Measurements from ENCODE around the gene IL15. TPM values are rescaled to one million over a fixed set of nuclear protein-coding genes. Genes with fewer than 3 reads are reported as not detected.

Gene IL15
- total RNA-seq, 1 experiment from 2014 or later = 2.6 TPM

DNA sequence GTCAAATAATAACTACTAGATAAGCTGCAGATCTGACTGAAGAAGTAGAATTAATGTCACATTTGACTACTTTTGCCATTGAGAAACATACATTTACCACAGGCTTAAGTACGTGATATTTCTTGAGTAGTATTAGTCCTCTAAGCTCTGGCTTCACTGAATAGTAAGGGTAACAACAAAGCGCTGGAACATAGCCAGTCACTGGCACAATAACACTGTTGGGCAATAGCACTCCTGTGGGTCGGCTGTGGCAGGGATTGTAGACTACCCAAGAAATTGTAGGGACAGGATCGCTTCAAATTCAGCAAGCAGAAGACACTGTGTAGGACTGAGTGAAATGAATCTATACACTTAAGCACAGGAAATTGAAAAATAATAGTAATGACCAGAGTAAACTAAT is 27.1 kb upstream of the IL15 start:
- no peaks in the 10 kb centered on the region for H3K27me3 Mint-ChIP-seq (ENCODE audit: low read depth)
- no peak overlapping the region for H3K4me3 Mint-ChIP-seq
- peaks cover 12% of the 10 kb centered on the region for H3K9me3 Mint-ChIP-seq
- H3K36me3 Mint-ChIP-seq = peaks cover 6% of the 10 kb centered on the region
- DNase-seq (ENCODE audit: low spot score) = no peak
- ChIA-PET POLR2A (no interaction called here), CTCF (no interaction called here)
- no peaks in the 10 kb centered on the region; the same call in 1 of the 2 replicates for H3K4me1 Mint-ChIP-seq
- no peak for ATAC-seq
- no peak overlapping the region for H3K27ac Mint-ChIP-seq
- TF ChIP-seq ZSCAN18 (CRISPR knock-in tag; IDR thresholded peaks at IDR 0.05) = no peak

GRCh38 chr4:141610365-141610764 is 26.0 kb upstream of the IL15 start:
- ATAC-seq (peak; percentile 66), DNase-seq (ENCODE audit: low spot score) (no peak)
- H3K9me3 Mint-ChIP-seq = peaks cover 7% of the 10 kb centered on the region
- TF ChIP-seq PRRX2 (CRISPR knock-in tag; IDR thresholded peaks at IDR 0.05) = no peak
- no peak for TF ChIP-seq ZNF138 (CRISPR knock-in tag; conservative IDR thresholded peaks at IDR 0.05)
- no peak for TF ChIP-seq ZNF281 (CRISPR knock-in tag; IDR thresholded peaks at IDR 0.05)
- TF ChIP-seq AFF4 (CRISPR knock-in tag; IDR thresholded peaks at IDR 0.05; ENCODE audit: borderline replicate concordance) = no peak
- TF ChIP-seq SP1 (CRISPR knock-in tag; conservative IDR thresholded peaks at IDR 0.05) = no peak
- no peak for TF ChIP-seq ETV6 (CRISPR knock-in tag; IDR thresholded peaks at IDR 0.05)
- no peak for TF ChIP-seq TCF7 (CRISPR knock-in tag; IDR thresholded peaks at IDR 0.05; ENCODE audit: low read depth)
- TF ChIP-seq ZNF532 (CRISPR knock-in tag; IDR thresholded peaks at IDR 0.05; ENCODE audit: borderline replicate concordance) = no peak
- no peak for TF ChIP-seq CDX4 (CRISPR knock-in tag; IDR thresholded peaks at IDR 0.05; ENCODE audit: borderline replicate concordance)
- no peak for TF ChIP-seq NR3C1 (CRISPR knock-in tag; conservative IDR thresholded peaks at IDR 0.05; ENCODE audit: low read depth)
- TF ChIP-seq, protein P1, sequence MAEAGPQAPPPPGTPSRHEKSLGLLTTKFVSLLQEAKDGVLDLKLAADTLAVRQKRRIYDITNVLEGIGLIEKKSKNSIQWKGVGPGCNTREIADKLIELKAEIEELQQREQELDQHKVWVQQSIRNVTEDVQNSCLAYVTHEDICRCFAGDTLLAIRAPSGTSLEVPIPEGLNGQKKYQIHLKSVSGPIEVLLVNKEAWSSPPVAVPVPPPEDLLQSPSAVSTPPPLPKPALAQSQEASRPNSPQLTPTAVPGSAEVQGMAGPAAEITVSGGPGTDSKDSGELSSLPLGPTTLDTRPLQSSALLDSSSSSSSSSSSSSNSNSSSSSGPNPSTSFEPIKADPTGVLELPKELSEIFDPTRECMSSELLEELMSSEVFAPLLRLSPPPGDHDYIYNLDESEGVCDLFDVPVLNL (CRISPR knock-in tag; IDR thresholded peaks at IDR 0.05; ENCODE audit: borderline replicate concordance, low read depth) = no peak
- no peak for TF ChIP-seq MXD4 (CRISPR knock-in tag; IDR thresholded peaks at IDR 0.05; ENCODE audit: borderline replicate concordance)
- H3K4me1 Mint-ChIP-seq = no peaks in the 10 kb centered on the region; the same call in 1 of the 2 replicates
- 0 out of 2 replicates have a peak, but pooled peaks cover 2% of the 10 kb centered on the region for H3K36me3 Mint-ChIP-seq
- H3K27ac Mint-ChIP-seq = no peak overlapping the region
- H3K4me3 Mint-ChIP-seq = no peak overlapping the region
- ChIA-PET POLR2A (no interaction called here), CTCF (no interaction called here)
- no peaks in the 10 kb centered on the region for H3K27me3 Mint-ChIP-seq (ENCODE audit: low read depth)
